Activated CD8-positive, alpha-beta memory T cell treated with anti-CD3 and anti-CD28 coated beads for 4 hours (primary cell): Measurements from ENCODE around the gene ACP5.

Experiments used
- DNase-seq, 2 donors: peaks; one replicate each; pipeline ENCODE4 v3.0.0-alpha.2; 2020; ENCODE audit warnings: low read depth in 2 of 2

The ACP5 gene

GRCh38 chr19:11547929-11548700 is 29.3 kb downstream of the ACP5 start:
- DNase-seq: no peak

GRCh38 chr19:11541238-11541637 is 36.2 kb downstream of the ACP5 start:
- DNase-seq: no peak

- DNase-seq: no peak
Observed at GRCh38 chr19:11540645-11541044, 36.8 kb downstream of the ACP5 start.

- no peak for DNase-seq
Observed at GRCh38 chr19:11539495-11540365, 37.7 kb downstream of the ACP5 start.

GRCh38 chr19:11538232-11539036 is 39.0 kb downstream of the ACP5 start, which contains the start of gene CNN1:
TSS of gene CNN1 (plus strand) at chr19:11538851. CDS start at chr19:11538928, 77 bp downstream.
- DNase-seq: no peak

GRCh38 chr19:11535792-11536595 is 41.5 kb downstream of the ACP5 start:
- DNase-seq: peak; percentile 60 to 61

- no peak for DNase-seq
Observed at GRCh38 chr19:11534948-11535347, 42.5 kb downstream of the ACP5 start.

GRCh38 chr19:11534538-11534937 is 42.9 kb downstream of the ACP5 start:
- no peak for DNase-seq

GRCh38 chr19:11530432-11530831 is 47.0 kb downstream of the ACP5 start:
- no peak for DNase-seq

- DNase-seq: peak; percentile 82 to 86
Observed at GRCh38 chr19:11528551-11529341, 48.7 kb downstream of the ACP5 start, which contains the start of gene ECSIT. TSS of gene ECSIT (minus strand) at chr19:11529134. CDS start at chr19:11519170, 9,964 bp downstream.
